HepG2 (cell line): Measurements from ENCODE around the gene GSK3B. TPM values are rescaled to one million over a fixed set of nuclear protein-coding genes. Genes with fewer than 3 reads are reported as not detected.

Experiments used
- CC2D1A ChIP-seq: sonication (generic); formaldehyde crosslinking; IDR thresholded peaks from 2 replicates; pipeline ENCODE4 v1.8.1; 2023; ENCODE audit warnings: mild to moderate bottlenecking, missing genetic modification reagents
- ELF3 ChIP-seq: IDR thresholded peaks from 2 replicates; pipeline ENCODE4 v1.6.1; 2016; ENCODE audit warnings: missing genetic modification reagents, missing compliant biosample characterization
- FOXA3 ChIP-seq: IDR thresholded peaks from 2 replicates; pipeline ENCODE4 v1.6.1; 2016; ENCODE audit warnings: missing genetic modification reagents, missing compliant biosample characterization
- GATA4 ChIP-seq: sonication (generic); IDR thresholded peaks from 2 replicates; pipeline ENCODE4 v1.6.1; 2016; ENCODE audit warnings: antibody characterized with exemption, low read depth, borderline replicate concordance
- GLI4 ChIP-seq: sonication (generic); formaldehyde crosslinking; IDR thresholded peaks from 2 replicates; pipeline ENCODE4 v1.5.1; 2020; ENCODE audit warnings: missing genetic modification reagents, mild to moderate bottlenecking, moderate library complexity, borderline replicate concordance
- KLF15 ChIP-seq: sonication (generic); formaldehyde crosslinking; IDR thresholded peaks from 2 replicates; pipeline ENCODE4 v1.8.1; 2023; ENCODE audit warnings: borderline replicate concordance, mild to moderate bottlenecking, inconsistent platforms, missing genetic modification reagents, mixed read lengths
- KLF9 ChIP-seq: IDR thresholded peaks from 2 replicates; pipeline ENCODE4 v1.6.1; 2016; ENCODE audit warnings: low read depth
- MAFK ChIP-seq, 2 experiments: IDR thresholded peaks in 1 of 2; conservative IDR thresholded peaks in 1 of 2; 2 replicates each; pipeline ENCODE4 v1.6.1; 2011; ENCODE audit warnings: improper control_type of control experiment in 2 of 2, low read length in 2 of 2
- SOX6 ChIP-seq, 2 experiments: fragments of 450-650 bp in 1 of 2; sonication (generic) in 1 of 2; formaldehyde crosslinking in 1 of 2; IDR thresholded peaks; 2 replicates each; pipeline versions ENCODE4 v1.4.0 to v1.6.1; 2017 to 2020; ENCODE audit warnings: antibody characterized with exemption in 1 of 2, mild to moderate bottlenecking in 1 of 2, missing genetic modification reagents in 1 of 2
- SP1 ChIP-seq, 2 experiments: fragments of 450-650 bp in 1 of 2; sonication (generic) in 1 of 2; formaldehyde crosslinking in 1 of 2; IDR thresholded peaks; 2 replicates each; pipeline versions ENCODE4 v1.4.0 to v1.6.1; 2016 to 2020; ENCODE audit warnings: missing genetic modification reagents in 1 of 2
- SP140L ChIP-seq: sonication (generic); formaldehyde crosslinking; IDR thresholded peaks from 2 replicates; pipeline ENCODE4 v1.4.0; 2020; ENCODE audit warnings: missing genetic modification reagents, borderline replicate concordance
- TFDP1 ChIP-seq: IDR thresholded peaks from 2 replicates; pipeline ENCODE4 v1.6.1; 2016; ENCODE audit warnings: missing compliant biosample characterization, missing genetic modification reagents, borderline replicate concordance
- ZNF292 ChIP-seq: sonication (generic); formaldehyde crosslinking; IDR thresholded peaks from 2 replicates; pipeline ENCODE4 v1.8.1; 2022; ENCODE audit warnings: mild to moderate bottlenecking, low read depth, missing genetic modification reagents, borderline replicate concordance
- ZNF691 ChIP-seq: sonication (generic); formaldehyde crosslinking; IDR thresholded peaks from 2 replicates; pipeline ENCODE4 v1.4.0; 2020; ENCODE audit warnings: missing genetic modification reagents, low read depth, mild to moderate bottlenecking, borderline replicate concordance
- ZNF747 ChIP-seq: sonication (generic); formaldehyde crosslinking; IDR thresholded peaks from 2 replicates; pipeline ENCODE4 v1.8.1; 2023; ENCODE audit warnings: missing genetic modification reagents, mild to moderate bottlenecking, borderline replicate concordance
- polyA plus RNA-seq, 8 experiments: library from polyadenylated mRNA; depleted of rRNA in 3 of 8; stranded (reverse) in 7 of 8; unstranded in 1 of 8; fragments of >200 nt; fragmentation: Illumina TruSeq in 4 of 8; extraction: Trizol in 4 of 8; gene quantifications; 2 replicates each; pipeline versions ENCODE4 v1.2.1 to v1.2.3, GENCODE V29; 2011 to 2016; ENCODE audit warnings: low read depth in 4 of 8, missing spikeins in 1 of 8, mixed read lengths in 1 of 8; ENCODE audit not compliant: insufficient read depth in 1 of 8
- total RNA-seq, 5 experiments: library from RNA; depleted of rRNA; stranded (reverse); fragments of >200 nt; fragmentation: Illumina TruSeq; extraction: Trizol; gene quantifications; 2 replicates each; pipeline ENCODE4 v1.2.3, GENCODE V29; 2016; ENCODE audit warnings: low read depth in 1 of 5
- TF ChIP-seq, protein P1 (sequence below): sonication (generic); formaldehyde crosslinking; IDR thresholded peaks from 2 replicates; pipeline ENCODE4 v1.5.0; 2020; ENCODE audit warnings: missing genetic modification reagents, mild to moderate bottlenecking, borderline replicate concordance
- TF ChIP-seq, protein P2 (sequence below): sonication (generic); formaldehyde crosslinking; IDR thresholded peaks from 2 replicates; pipeline ENCODE4 v1.5.0; 2020; ENCODE audit warnings: mild to moderate bottlenecking, missing genetic modification reagents, borderline replicate concordance
- TF ChIP-seq, protein P3 (sequence below): sonication (generic); formaldehyde crosslinking; IDR thresholded peaks from 2 replicates; pipeline ENCODE4 v1.4.0; 2020; ENCODE audit warnings: missing genetic modification reagents

Gene GSK3B
- total and polyA plus RNA-seq, 2 of the 13 experiments (the other 11 are each of a cell fraction or from before 2014, with no cell fraction given) = 22.3 to 30.1 TPM

- TF ChIP-seq ZNF747 (CRISPR knock-in tag) = no peak
- TF ChIP-seq CC2D1A (CRISPR knock-in tag) = no peak
- TF ChIP-seq, protein P1, sequence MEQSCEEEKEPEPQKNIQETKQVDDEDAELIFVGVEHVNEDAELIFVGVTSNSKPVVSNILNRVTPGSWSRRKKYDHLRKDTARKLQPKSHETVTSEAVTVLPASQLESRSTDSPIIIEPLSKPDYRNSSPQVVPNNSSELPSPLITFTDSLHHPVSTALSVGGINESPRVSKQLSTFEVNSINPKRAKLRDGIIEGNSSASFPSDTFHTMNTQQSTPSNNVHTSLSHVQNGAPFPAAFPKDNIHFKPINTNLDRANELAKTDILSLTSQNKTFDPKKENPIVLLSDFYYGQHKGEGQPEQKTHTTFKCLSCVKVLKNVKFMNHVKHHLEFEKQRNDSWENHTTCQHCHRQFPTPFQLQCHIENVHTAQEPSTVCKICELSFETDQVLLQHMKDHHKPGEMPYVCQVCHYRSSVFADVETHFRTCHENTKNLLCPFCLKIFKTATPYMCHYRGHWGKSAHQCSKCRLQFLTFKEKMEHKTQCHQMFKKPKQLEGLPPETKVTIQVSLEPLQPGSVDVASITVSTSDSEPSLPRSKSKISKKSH (CRISPR knock-in tag) = no peak
- peak; percentile 80 for TF ChIP-seq FOXA3 (CRISPR knock-in tag)
- peak; percentile 84 for TF ChIP-seq ZNF292
- peak; percentile 66; the same call in 1 of the 2 replicates for TF ChIP-seq ELF3 (CRISPR knock-in tag)
- TF ChIP-seq TFDP1 (CRISPR knock-in tag) = peak; percentile 26; the same call in 1 of the 2 replicates
- no peak for TF ChIP-seq ZNF691 (CRISPR knock-in tag)
- TF ChIP-seq MAFK (conservative IDR thresholded peaks at IDR 0.05 in 1 of 2, IDR thresholded peaks at IDR 0.05 in 1 of 2; ENCODE audit: low read length in 2 of 2) = peak; percentile 61 to 71
- TF ChIP-seq SP140L (CRISPR knock-in tag) = no peak
- TF ChIP-seq, protein P2, sequence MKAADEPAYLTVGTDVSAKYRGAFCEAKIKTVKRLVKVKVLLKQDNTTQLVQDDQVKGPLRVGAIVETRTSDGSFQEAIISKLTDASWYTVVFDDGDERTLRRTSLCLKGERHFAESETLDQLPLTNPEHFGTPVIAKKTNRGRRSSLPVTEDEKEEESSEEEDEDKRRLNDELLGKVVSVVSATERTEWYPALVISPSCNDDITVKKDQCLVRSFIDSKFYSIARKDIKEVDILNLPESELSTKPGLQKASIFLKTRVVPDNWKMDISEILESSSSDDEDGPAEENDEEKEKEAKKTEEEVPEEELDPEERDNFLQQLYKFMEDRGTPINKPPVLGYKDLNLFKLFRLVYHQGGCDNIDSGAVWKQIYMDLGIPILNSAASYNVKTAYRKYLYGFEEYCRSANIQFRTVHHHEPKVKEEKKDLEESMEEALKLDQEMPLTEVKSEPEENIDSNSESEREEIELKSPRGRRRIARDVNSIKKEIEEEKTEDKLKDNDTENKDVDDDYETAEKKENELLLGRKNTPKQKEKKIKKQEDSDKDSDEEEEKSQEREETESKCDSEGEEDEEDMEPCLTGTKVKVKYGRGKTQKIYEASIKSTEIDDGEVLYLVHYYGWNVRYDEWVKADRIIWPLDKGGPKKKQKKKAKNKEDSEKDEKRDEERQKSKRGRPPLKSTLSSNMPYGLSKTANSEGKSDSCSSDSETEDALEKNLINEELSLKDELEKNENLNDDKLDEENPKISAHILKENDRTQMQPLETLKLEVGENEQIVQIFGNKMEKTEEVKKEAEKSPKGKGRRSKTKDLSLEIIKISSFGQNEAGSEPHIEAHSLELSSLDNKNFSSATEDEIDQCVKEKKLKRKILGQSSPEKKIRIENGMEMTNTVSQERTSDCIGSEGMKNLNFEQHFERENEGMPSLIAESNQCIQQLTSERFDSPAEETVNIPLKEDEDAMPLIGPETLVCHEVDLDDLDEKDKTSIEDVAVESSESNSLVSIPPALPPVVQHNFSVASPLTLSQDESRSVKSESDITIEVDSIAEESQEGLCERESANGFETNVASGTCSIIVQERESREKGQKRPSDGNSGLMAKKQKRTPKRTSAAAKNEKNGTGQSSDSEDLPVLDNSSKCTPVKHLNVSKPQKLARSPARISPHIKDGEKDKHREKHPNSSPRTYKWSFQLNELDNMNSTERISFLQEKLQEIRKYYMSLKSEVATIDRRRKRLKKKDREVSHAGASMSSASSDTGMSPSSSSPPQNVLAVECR (CRISPR knock-in tag) = peak; percentile 47; the same call in 1 of the 2 replicates
- TF ChIP-seq SOX6 (IDR thresholded peaks at IDR 0.05) = no peak
- TF ChIP-seq SOX6 (CRISPR knock-in tag; IDR thresholded peaks at IDR 0.05) = peak; percentile 98
- no peak for TF ChIP-seq SP1 (IDR thresholded peaks at IDR 0.05)
- TF ChIP-seq SP1 (CRISPR knock-in tag; IDR thresholded peaks at IDR 0.05) = peak; percentile 61
- no peak for TF ChIP-seq KLF15 (CRISPR knock-in tag)
- no peak for TF ChIP-seq KLF9 (CRISPR knock-in tag)
- TF ChIP-seq, protein P3, sequence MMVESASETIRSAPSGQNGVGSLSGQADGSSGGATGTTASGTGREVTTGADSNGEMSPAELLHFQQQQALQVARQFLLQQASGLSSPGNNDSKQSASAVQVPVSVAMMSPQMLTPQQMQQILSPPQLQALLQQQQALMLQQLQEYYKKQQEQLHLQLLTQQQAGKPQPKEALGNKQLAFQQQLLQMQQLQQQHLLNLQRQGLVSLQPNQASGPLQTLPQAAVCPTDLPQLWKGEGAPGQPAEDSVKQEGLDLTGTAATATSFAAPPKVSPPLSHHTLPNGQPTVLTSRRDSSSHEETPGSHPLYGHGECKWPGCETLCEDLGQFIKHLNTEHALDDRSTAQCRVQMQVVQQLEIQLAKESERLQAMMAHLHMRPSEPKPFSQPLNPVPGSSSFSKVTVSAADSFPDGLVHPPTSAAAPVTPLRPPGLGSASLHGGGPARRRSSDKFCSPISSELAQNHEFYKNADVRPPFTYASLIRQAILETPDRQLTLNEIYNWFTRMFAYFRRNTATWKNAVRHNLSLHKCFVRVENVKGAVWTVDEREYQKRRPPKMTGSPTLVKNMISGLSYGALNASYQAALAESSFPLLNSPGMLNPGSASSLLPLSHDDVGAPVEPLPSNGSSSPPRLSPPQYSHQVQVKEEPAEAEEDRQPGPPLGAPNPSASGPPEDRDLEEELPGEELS (CRISPR knock-in tag) = peak; percentile 86
- TF ChIP-seq GLI4 (CRISPR knock-in tag) = no peak
- peak; percentile 55; the same call in 1 of the 2 replicates for TF ChIP-seq GATA4
Measured at GRCh38 chr3:119794971-119795612, 299.2 kb downstream of the GSK3B start (continued).
